Measurements from ENCODE around the gene DAB2. TPM values are rescaled to one million over a fixed set of nuclear protein-coding genes. Genes with fewer than 3 reads are reported as not detected.
"Not testable (repeated sequence)": the region's sequence is repeated elsewhere in the genome, so short reads cannot be mapped to it uniquely, and the experiment has no call there.

The DAB2 gene
- polyA plus RNA-seq, 1 donor (not counting 4 experiments of a cell fraction or from before 2014, with no cell fraction given): 10.4 TPM

DNA sequence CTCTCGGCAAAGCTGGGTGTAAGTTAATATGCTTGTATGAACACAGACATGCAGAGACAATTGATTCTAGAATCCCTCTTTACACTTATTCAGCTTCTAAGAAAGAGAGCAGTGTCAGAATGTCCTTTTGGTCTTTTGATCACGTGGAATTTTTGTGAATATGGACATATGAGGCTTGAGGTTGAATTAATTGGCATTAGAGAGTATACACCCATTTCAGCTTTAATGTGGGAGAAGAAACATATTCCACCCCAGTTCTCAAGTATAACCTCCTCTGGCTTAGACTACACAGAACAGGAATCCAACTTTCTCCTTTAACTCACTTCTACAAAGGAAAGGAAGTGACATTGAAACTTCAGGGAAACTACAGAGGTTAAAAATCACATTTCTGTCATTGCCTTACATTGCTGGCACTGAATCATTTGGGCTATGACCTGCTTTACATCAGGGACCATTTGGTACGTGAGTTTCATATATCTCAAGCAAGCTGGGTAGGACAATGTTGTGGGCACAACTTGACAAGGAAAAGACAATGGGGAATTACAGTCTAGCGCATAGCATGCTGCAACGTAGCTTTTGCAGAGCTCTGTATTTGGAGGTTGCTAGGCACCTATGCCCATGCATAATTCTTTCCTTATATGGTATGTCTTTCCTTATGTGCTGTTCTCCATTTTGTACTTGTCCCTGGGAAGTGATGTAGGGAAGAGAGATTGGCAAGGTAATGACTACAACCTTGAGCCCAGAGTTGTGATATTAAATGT, 19.5 kb downstream of the DAB2 start:
- no peak overlapping the region for H3K9ac ChIP-seq (ENCODE audit: control insufficient read depth, extremely low read depth, insufficient read depth, low read length)

DNA sequence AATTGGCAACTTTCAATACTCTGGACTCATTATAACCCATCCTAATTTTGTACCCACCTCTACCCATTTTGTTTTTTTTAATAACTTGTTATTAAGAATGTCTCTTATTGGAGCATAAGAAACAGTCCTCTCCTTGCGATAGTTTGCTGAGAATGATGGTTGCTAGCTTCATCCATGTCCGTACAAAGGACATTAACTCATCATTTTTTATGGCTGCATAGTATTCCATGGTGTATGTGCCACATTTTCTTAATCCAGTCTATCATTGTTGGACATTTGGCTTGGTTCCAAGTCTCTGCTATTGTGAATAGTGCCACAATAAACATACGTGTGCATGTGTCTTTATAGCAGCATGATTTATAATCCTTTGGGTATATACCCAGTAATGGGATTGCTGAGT, 21.0 kb downstream of the DAB2 start:
- H3K9me3 ChIP-seq (ENCODE audit: control insufficient read depth, low read depth, low read length); H3K4me3 ChIP-seq (ENCODE audit: control insufficient read depth in 2 of 3, extremely low read depth in 1 of 3, insufficient read depth in 2 of 3, low read depth in 1 of 3, low read length in 3 of 3); H3K79me2 ChIP-seq (ENCODE audit: control insufficient read depth, insufficient read depth, low read length); H3K27me3 ChIP-seq (ENCODE audit: control insufficient read depth, extremely low read depth, insufficient read depth, low read length); H3K36me3 ChIP-seq (ENCODE audit: control insufficient read depth in 2 of 2, extremely low read depth in 1 of 2, insufficient read depth in 2 of 2, low read length in 2 of 2); H3K4me2 ChIP-seq (ENCODE audit: control insufficient read depth, extremely low read depth, insufficient read depth, low read depth, low read length); H3K9me1 ChIP-seq (ENCODE audit: control insufficient read depth, extremely low read depth, insufficient read depth, low read length); FAIRE-seq; H3K27ac ChIP-seq (ENCODE audit: control insufficient read depth, insufficient read depth, low read length); DNase-seq (ENCODE audit: low read depth, low spot score); H2AFZ ChIP-seq (ENCODE audit: control insufficient read depth, low read length); dilution Hi-C loops (cut with MboI; ENCODE audit: extremely low pct_ligation_motif_present, low sequenced_read_pairs); H3K9ac ChIP-seq (ENCODE audit: control insufficient read depth, extremely low read depth, insufficient read depth, low read length); H4K20me1 ChIP-seq (ENCODE audit: control insufficient read depth, extremely low read depth, insufficient read depth, low read length): not testable (repeated sequence)
- peaks cover 10% of the 10 kb centered on the region for H3K4me1 ChIP-seq (ENCODE audit: control insufficient read depth, extremely low read depth, insufficient read depth, low read length)

More for the DNA sequence above, 19.5 kb downstream of the DAB2 start:
- H3K27ac ChIP-seq (ENCODE audit: control insufficient read depth, insufficient read depth, low read length): no peak overlapping the region
- H2AFZ ChIP-seq (ENCODE audit: control insufficient read depth, low read length): no peak overlapping the region
- no peaks in the 10 kb centered on the region for H3K9me3 ChIP-seq (ENCODE audit: control insufficient read depth, low read depth, low read length)
- H3K36me3 ChIP-seq (ENCODE audit: control insufficient read depth in 2 of 2, extremely low read depth in 1 of 2, insufficient read depth in 2 of 2, low read length in 2 of 2): no peaks in the 10 kb centered on the region
- no peak for FAIRE-seq
- TF ChIP-seq, protein P1, sequence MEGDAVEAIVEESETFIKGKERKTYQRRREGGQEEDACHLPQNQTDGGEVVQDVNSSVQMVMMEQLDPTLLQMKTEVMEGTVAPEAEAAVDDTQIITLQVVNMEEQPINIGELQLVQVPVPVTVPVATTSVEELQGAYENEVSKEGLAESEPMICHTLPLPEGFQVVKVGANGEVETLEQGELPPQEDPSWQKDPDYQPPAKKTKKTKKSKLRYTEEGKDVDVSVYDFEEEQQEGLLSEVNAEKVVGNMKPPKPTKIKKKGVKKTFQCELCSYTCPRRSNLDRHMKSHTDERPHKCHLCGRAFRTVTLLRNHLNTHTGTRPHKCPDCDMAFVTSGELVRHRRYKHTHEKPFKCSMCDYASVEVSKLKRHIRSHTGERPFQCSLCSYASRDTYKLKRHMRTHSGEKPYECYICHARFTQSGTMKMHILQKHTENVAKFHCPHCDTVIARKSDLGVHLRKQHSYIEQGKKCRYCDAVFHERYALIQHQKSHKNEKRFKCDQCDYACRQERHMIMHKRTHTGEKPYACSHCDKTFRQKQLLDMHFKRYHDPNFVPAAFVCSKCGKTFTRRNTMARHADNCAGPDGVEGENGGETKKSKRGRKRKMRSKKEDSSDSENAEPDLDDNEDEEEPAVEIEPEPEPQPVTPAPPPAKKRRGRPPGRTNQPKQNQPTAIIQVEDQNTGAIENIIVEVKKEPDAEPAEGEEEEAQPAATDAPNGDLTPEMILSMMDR (optimal IDR thresholded peaks at IDR 0.05 in 1 of 3, IDR thresholded peaks at IDR 0.05 in 1 of 3, conservative IDR thresholded peaks at IDR 0.05 in 1 of 3; ENCODE audit: extremely low read depth in 1 of 3, insufficient read depth in 2 of 3, low read length in 3 of 3): no peak
- no peak for TF ChIP-seq EZH2 (IDR thresholded peaks at IDR 0.05; ENCODE audit: low read length)
- no peaks in the 10 kb centered on the region for H3K27me3 ChIP-seq (ENCODE audit: control insufficient read depth, extremely low read depth, insufficient read depth, low read length)
- no peaks in the 10 kb centered on the region for H3K4me1 ChIP-seq (ENCODE audit: control insufficient read depth, extremely low read depth, insufficient read depth, low read length)
- H3K4me3 ChIP-seq (ENCODE audit: control insufficient read depth in 2 of 3, extremely low read depth in 1 of 3, insufficient read depth in 2 of 3, low read depth in 1 of 3, low read length in 3 of 3): no peak overlapping the region
- dilution Hi-C loops (cut with MboI; ENCODE audit: extremely low pct_ligation_motif_present, low sequenced_read_pairs): no loop called here
- H3K9me1 ChIP-seq (ENCODE audit: control insufficient read depth, extremely low read depth, insufficient read depth, low read length): no peaks in the 10 kb centered on the region
- no peak for DNase-seq (ENCODE audit: low read depth, low spot score)
- no peak overlapping the region for H3K4me2 ChIP-seq (ENCODE audit: control insufficient read depth, extremely low read depth, insufficient read depth, low read depth, low read length)
- H4K20me1 ChIP-seq (ENCODE audit: control insufficient read depth, extremely low read depth, insufficient read depth, low read length): no peaks in the 10 kb centered on the region
- no peaks in the 10 kb centered on the region for H3K79me2 ChIP-seq (ENCODE audit: control insufficient read depth, insufficient read depth, low read length)

DNA sequence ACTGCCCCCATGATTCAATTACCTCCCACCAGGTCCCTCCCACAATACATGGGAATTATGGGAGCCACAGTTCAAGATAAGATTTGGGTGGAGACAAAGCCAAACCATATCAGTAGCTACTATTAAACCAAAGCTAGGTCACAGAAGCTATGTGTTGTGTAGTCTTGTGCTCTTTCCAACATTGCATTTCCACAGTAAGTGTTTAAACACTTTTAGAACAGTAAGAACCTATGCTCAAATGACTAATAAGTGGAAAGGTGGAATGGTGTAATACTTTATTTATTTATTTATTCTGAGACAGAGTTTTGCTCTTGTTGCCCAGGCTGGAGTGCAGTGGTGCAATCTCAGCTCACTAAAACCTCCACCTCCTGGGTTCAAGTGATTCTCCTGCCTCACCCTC, 22.6 kb downstream of the DAB2 start:
- H3K4me1 ChIP-seq (ENCODE audit: control insufficient read depth, extremely low read depth, insufficient read depth, low read length): peaks cover 12% of the 10 kb centered on the region
- H3K4me2 ChIP-seq (ENCODE audit: control insufficient read depth, extremely low read depth, insufficient read depth, low read depth, low read length); dilution Hi-C loops (cut with MboI; ENCODE audit: extremely low pct_ligation_motif_present, low sequenced_read_pairs); H3K79me2 ChIP-seq (ENCODE audit: control insufficient read depth, insufficient read depth, low read length); DNase-seq (ENCODE audit: low read depth, low spot score); FAIRE-seq; H2AFZ ChIP-seq (ENCODE audit: control insufficient read depth, low read length); H3K9me3 ChIP-seq (ENCODE audit: control insufficient read depth, low read depth, low read length); H3K27ac ChIP-seq (ENCODE audit: control insufficient read depth, insufficient read depth, low read length); H3K9me1 ChIP-seq (ENCODE audit: control insufficient read depth, extremely low read depth, insufficient read depth, low read length); H4K20me1 ChIP-seq (ENCODE audit: control insufficient read depth, extremely low read depth, insufficient read depth, low read length); H3K27me3 ChIP-seq (ENCODE audit: control insufficient read depth, extremely low read depth, insufficient read depth, low read length); H3K9ac ChIP-seq (ENCODE audit: control insufficient read depth, extremely low read depth, insufficient read depth, low read length); H3K4me3 ChIP-seq (ENCODE audit: control insufficient read depth in 2 of 3, extremely low read depth in 1 of 3, insufficient read depth in 2 of 3, low read depth in 1 of 3, low read length in 3 of 3); H3K36me3 ChIP-seq (ENCODE audit: control insufficient read depth in 2 of 2, extremely low read depth in 1 of 2, insufficient read depth in 2 of 2, low read length in 2 of 2): not testable (repeated sequence)
